ENCODE data around the gene NDUFA11.

- TF ChIP-seq MNT (conservative IDR thresholded peaks at IDR 0.05): no peak
- TF ChIP-seq TFE3 (CRISPR knock-in tag; IDR thresholded peaks at IDR 0.05): peak; percentile 52
- TF ChIP-seq ZBTB7A (IDR thresholded peaks at IDR 0.05; ENCODE audit: borderline replicate concordance, control insufficient read depth, low read depth, low read length): no peak
- no peak for TF ChIP-seq ZNF384 (IDR thresholded peaks at IDR 0.05; ENCODE audit: low read depth, low read length)
- TF ChIP-seq MTF1 (CRISPR knock-in tag; IDR thresholded peaks at IDR 0.05; ENCODE audit: borderline replicate concordance): no peak
Measured at GRCh38 chr19:5857203-5858081, 46.1 kb downstream of the NDUFA11 start.

All from K562 (cell line).